Stimulated activated CD4-positive, alpha-beta T cell treated with anti-CD3 and anti-CD28 coated beads, Interleukin-4, amount 100 ng/mL, for 48 hours (primary cell): Measurements from ENCODE around the gene GLRA3.
"Not testable (repeated sequence)": the region's sequence is repeated elsewhere in the genome, so short reads cannot be mapped to it uniquely, and the experiment has no call there.

Experiments used
- DNase-seq, 2 donors: peaks; one replicate each; pipeline ENCODE4 v3.0.0-alpha.2; 2020; ENCODE audit warnings: low read depth in 2 of 2

GLRA3 gene

GRCh38 chr4:174714393-174715211 lies 114.4 kb downstream of the GLRA3 start:
- DNase-seq: peak in 1 of 2 donors; percentile 9

DNA sequence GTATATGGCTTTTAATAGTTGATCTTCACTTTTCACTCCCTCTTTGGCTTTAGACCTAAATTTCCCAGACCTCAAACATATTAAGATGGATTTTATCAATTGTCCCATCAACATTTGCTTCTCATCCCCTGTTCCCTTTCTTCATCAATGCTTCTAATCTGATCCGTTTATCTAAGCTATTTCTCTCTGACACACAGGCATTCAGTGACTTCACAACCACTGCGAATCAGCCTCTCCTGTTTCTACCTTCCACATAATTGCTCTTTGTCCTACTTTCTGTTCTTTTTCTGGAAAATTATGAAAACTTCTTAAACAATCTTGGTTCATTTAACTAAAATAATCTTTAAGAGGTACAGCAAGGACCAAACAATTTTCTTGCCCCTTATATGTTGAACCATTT lies 115.2 kb downstream of the GLRA3 start:
- DNase-seq: no peak

DNA sequence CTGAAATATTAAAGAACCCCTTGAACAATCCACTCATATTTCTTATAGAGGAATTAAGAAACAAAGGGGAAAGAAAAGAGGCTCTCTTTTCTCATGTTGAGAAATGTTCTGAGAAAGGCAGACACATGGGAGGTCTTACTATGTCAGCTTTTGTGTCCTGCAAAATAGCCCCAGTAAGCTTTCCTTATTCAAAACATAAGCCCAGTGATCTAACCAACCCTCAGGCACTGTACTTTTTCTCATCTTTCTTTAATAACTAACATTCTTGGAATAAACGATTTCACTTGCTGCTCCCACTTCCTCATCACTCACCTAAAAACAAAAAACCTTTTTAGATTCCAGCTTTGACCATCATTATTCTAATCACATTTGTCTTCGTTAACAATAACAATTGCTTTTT lies 115.9 kb downstream of the GLRA3 start:
- DNase-seq: no peak

- no peak for DNase-seq
Observed at GRCh38 chr4:174709526-174709925, 119.5 kb downstream of the GLRA3 start.

DNA sequence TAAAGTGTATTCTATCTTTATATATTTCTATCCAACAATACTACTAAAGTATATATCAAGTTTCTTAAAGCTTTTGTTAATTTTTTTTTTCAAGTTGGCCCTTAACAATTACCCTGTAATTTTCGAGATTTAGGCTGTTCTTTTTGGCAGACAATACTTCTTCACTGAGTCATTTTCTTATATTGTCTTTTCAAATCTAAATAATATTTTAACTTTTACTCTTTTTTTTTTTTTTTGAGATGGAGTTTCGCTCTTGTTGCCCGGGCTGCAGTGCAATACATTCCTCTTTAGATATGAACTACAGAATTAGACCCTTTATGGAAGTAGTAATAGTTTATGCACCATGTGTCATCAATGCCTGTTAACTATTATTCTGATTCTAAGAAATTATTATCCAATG lies 120.7 kb downstream of the GLRA3 start:
- no peak for DNase-seq

GRCh38 chr4:174707902-174708301 lies 121.1 kb downstream of the GLRA3 start:
- no peak for DNase-seq

DNA sequence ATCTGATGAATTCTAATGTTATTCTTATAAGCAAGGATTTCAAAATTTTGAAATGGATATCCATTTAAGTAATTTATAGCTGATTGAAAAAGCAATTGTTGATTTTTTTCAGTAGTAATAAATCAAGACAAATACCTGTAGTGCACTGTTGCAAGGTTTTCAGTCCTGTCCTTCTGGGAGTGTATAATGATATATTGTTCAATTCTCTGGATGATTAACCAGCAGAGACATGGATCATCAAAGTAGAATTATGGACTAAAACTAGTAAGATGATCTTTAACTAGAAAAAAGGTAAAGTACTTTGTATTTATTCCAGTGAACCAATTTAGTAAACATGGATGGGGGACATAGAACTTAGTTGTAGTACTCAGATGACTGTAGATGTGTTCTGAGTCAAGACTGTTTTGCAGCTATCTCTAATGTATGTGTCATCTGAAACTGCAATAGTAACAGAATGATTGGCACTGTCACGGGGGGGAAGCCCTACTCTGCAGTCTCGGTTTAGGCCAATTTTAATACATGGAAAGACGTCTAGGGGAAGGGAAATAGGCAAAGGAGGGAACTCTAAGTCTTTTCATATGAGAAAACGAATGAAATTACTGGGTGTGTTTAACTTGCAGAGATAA lies 121.9 kb downstream of the GLRA3 start:
- DNase-seq: no peak

DNA sequence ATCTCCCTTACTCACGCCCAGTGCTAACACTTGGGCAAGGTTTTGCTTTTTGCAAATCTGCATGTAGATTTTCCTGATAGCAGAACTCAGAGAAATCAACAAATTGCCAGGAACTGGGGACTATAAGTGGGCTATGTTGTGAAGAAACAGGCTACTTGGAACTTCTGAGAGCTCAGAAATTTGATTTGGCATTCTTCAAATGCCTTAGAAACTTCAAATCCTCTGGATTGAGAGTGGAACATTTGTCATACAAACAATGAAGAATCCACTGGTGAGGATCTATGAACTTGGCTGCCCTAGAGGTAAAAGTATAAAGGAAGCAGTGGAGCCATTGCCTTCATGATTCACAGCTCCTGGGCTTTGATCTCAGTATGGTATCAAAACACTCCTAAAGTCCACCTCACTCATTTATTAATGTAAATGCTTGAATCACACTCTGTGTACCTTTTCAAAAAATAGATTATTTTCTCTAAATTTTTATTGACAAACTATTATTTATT lies 126.0 kb downstream of the GLRA3 start:
- no peak for DNase-seq

GRCh38 chr4:174699654-174700053 lies 129.4 kb downstream of the GLRA3 start:
- no peak for DNase-seq

- DNase-seq: no peak
Observed at GRCh38 chr4:174697896-174698295, 131.2 kb downstream of the GLRA3 start.

- no peak for DNase-seq
Observed at GRCh38 chr4:174697202-174697601, 131.8 kb downstream of the GLRA3 start.

DNA sequence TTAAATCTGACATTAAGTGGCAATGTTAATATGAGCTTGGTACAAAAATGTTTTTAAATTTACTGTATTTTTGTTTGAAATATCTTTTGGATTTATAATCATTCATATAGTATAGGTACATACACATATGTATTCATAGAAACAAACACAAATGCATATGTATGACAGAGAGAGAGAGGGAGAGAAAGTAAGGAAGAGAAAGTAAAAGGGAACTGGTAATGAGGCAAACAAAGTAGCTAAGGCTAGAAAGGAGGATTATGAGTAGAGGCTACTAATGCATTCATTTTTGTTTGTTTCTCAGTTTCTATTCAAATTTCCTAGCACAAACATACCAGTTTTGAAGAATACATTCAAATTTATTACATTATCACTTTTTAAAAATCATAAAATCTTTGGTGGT lies 132.4 kb downstream of the GLRA3 start:
- no peak for DNase-seq

DNA sequence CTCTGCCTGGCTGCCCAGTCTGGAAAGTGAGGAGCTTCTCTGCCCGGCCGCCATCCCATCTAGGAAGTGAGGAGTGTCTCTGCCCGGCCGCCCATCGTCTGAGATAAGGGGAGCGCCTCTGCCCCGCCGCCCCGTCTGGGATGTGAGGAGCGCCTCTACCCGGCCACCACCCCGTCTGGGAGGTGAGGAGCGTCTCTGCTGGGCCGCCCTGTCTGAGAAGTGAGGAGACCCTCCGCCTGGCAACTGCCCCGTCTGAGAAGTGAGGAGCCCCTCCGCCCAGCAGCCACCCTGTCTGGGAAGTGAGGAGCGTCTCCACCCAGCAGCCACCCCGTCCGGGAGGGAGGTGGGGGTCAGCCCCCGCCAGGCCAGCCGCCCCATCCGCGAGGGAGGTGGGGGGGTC lies 137.2 kb downstream of the GLRA3 start:
- not testable (repeated sequence) for DNase-seq

GRCh38 chr4:174690665-174691064 lies 138.4 kb downstream of the GLRA3 start:
- DNase-seq: no peak

DNA sequence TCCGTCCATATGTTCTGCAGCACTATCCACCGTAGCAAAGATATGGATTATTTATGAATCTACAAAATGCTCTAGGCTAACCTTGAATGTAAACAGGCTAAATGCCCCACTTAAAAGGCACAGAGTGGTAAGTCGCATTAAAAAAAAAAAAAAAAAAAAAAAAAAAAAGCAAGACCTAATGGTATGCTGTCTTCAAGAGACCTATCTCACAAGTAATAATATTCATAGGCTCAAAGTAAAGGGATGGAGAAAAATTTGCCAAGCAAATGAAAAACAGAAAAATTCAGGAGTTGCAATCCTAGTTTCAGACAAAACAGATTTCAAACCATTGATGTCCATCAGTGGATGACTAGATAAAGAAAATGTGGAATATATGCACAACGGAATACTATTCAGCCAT lies 139.4 kb downstream of the GLRA3 start:
- no peak for DNase-seq

DNA sequence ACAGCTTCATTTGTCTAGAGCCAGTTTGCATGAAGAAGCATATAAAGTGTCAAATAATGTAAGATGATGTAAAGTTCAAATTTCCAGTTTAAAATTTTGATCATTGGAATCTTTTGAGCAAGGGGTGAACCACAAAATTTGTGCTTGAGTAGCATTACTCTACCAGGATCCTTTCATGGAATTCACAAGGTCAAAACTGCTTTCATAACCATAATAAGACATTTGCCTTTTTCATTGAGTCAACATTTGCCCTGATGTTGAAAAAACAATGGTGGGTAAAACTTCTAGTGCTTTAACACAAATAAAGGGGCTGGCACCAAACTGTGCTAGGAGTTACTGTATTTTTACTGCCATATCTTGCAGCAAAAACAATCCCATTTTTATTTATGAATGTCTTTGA lies 142.2 kb downstream of the GLRA3 start:
- DNase-seq: no peak

DNA sequence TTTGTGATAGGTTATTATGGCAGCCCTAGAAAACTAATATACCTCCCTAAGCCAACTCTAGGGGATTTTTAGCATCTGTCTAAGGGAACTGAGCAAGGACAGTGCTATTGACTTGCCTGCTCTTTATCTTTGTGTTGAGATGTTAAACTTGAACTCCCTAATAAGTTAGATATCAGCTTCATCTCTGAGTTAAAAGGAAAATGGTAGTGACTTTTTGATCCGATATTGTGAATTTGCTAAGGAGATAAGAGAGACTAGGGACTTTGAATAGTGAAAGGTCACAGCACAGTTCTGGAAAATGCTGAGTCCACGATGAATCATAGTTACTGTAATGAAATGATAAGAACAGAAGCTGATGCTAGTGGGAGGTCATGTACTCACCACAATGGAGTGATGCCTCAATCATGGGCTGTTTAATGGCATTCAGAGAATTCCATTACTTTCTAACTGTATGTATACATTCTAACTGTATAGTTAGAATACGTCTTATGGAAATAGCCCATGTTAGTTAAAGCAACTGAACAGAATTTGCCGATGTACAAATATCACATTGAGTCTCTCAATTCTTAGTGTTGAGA lies 147.2 kb downstream of the GLRA3 start:
- DNase-seq: no peak

DNA sequence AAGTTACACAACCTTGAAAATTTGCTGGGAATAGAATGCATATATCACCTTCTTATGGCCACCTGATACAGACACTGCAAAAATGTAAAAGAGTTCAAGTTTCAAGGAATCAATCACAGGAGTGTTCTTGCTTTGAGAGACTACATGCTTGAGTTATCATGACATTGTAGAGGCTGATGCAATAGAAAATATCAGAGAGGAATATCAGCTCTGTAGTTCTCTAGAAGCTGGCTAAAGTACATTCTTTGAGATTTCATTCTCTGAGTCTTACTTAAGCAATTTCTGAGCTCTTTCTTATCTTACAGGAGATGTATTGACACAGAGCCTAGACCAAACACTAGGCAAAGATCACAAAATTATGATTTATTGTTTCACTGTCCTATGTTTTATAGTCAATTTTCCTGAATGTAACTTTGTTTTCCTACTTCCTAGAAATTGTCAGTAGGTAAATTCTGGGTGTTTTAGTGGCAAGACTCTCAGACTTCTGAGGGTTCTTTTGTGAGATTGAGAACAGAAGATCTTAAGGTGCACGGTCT lies 154.7 kb downstream of the GLRA3 start:
- DNase-seq: no peak

DNA sequence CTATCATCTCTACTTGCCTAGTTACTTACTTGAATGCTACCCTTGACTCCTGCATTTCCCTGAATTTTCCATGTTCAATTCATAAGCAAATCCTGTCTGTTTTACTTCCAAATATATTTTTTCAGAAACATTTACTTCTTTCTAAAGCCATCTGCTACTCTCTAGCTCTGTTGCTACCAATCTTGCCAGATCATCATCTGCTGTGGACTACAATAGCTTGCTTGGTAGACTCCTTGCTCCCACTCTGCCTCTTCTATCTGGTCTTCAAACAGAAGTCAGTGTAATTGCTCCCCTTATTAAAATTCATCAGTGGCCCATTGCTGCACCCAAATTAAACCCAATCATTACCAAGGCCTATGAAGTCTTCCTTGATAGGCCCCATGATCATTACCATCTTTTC lies 155.2 kb downstream of the GLRA3 start:
- no peak for DNase-seq

DNA sequence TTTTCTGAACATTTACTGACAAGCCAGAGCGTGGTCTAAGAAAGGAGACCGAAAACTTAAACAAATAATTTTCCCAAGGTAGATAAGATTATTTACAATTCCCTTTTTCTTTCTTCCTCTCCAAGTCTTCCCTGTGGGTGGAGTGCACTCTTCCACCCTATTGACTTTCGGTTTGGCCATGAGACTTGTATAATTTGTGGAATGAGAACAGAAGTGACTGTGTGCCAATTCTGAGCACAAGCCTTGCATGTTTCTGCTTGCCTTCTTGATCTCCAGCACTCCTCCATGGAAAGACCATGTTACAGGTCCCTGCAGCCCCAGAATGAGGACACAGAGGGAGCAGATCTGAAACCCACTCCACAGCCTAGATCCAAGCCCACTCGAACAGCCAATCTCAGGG lies 156.8 kb downstream of the GLRA3 start:
- no peak for DNase-seq

DNA sequence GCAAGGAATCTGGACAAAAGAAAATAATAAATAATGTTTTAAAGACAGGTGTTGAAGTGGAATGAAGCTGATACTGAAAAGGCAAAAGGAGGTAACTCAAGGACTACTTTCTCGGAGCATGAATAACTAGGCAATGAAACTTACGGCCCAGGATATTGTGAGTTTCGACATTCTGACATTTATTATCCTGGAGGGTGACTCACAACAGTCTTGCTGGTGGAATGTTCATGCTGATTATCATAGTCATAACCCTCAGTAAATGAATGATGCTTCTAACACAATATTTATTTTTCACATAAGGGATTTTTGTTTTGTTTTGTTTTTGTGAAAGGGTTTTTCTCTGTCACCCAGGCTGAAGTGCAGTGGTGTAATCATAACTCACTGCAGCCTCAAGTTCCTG lies 159.8 kb downstream of the GLRA3 start:
- no peak for DNase-seq

GRCh38 chr4:174665799-174666198 lies 163.2 kb downstream of the GLRA3 start:
- DNase-seq: no peak

GRCh38 chr4:174663216-174663615 lies 165.8 kb downstream of the GLRA3 start:
- DNase-seq: no peak
